Hepatocyte (in vitro differentiated cells): ENCODE results near the gene LRRC8D. TPM values are rescaled to one million over a fixed set of nuclear protein-coding genes. Genes with fewer than 3 reads are reported as not detected.

ENCODE experiments used
- DNase-seq: peaks from one replicate; pipeline ENCODE4 v3.0.0-alpha.2; 2016; ENCODE audit warnings: low spot score
- H2AFZ ChIP-seq: fragments of 200-600 bp; sonication (generic); 2 replicates; pipeline ENCODE4 v1.6.0; 2016; ENCODE audit warnings: antibody characterized with exemption, mild to moderate bottlenecking
- H3K27ac ChIP-seq: fragments of 200-600 bp; sonication (generic); 2 replicates; pipeline ENCODE4 v1.5.1; 2016; ENCODE audit warnings: mild to moderate bottlenecking
- H3K27me3 ChIP-seq: fragments of 200-600 bp; sonication (generic); 2 replicates; pipeline ENCODE4 v1.6.1; 2016
- H3K36me3 ChIP-seq: fragments of 200-600 bp; sonication (generic); replicated peaks from 2 replicates; pipeline ENCODE4 v1.5.1; 2016; ENCODE audit warnings: low read depth; ENCODE audit not compliant: insufficient read depth
- H3K4me1 ChIP-seq: fragments of 200-600 bp; sonication (generic); 2 replicates; pipeline ENCODE4 v1.5.1; 2016; ENCODE audit warnings: mild to moderate bottlenecking, moderate library complexity; ENCODE audit not compliant: insufficient read depth
- H3K4me2 ChIP-seq: fragments of 200-600 bp; sonication (generic); 2 replicates; pipeline ENCODE4 v1.6.0; 2016
- H3K4me3 ChIP-seq: fragments of 200-600 bp; sonication (generic); 2 replicates; pipeline ENCODE4 v1.5.1; 2016; ENCODE audit warnings: mild to moderate bottlenecking
- H3K79me2 ChIP-seq: fragments of 200-600 bp; sonication (generic); 2 replicates; pipeline ENCODE4 v1.6.0; 2017; ENCODE audit warnings: mild to moderate bottlenecking
- H3K9me2 ChIP-seq: fragments of 200-600 bp; sonication (generic); replicated peaks from 2 replicates; pipeline ENCODE4 v1.6.0; 2017; ENCODE audit warnings: mild to moderate bottlenecking; ENCODE audit not compliant: insufficient read depth
- H3K9me3 ChIP-seq: fragments of 200-600 bp; sonication (generic); 2 replicates; pipeline ENCODE4 v1.5.1; 2016; ENCODE audit warnings: low read depth, mild to moderate bottlenecking
- H4K20me1 ChIP-seq: fragments of 200-600 bp; sonication (generic); 2 replicates; pipeline ENCODE4 v1.6.0; 2016; ENCODE audit warnings: mild to moderate bottlenecking; ENCODE audit not compliant: insufficient read depth, poor library complexity, severe bottlenecking
- EZH2 ChIP-seq: fragments of 200-600 bp; sonication (generic); IDR thresholded peaks from 2 replicates; pipeline ENCODE4 v1.6.1; 2016; ENCODE audit warnings: antibody characterized with exemption, mild to moderate bottlenecking, borderline replicate concordance
- EZH2phosphoT487 ChIP-seq: fragments of 200-600 bp; sonication (generic); IDR thresholded peaks from one replicate; pipeline ENCODE4 v1.6.1; 2018; ENCODE audit warnings: antibody characterized with exemption, mild to moderate bottlenecking, low read depth, moderate library complexity; ENCODE audit not compliant: unreplicated experiment, severe bottlenecking
- WGBS: methylation state at CpG from one replicate; pipeline ENCODE4 v1.1.6; 2016; ENCODE audit warnings: low lambda C conversion rate; ENCODE audit errors: missing lambda C conversion rate; 5-methylcytosine and 5-hydroxymethylcytosine counted together
- polyA plus RNA-seq: library from polyadenylated mRNA; unstranded; fragments of >200 nt; fragmentation: Nextera tagmentation; extraction: Ambion mirVana; gene quantifications from 2 replicates; pipeline ENCODE4 v1.2.1, GENCODE V29; 2016
- total RNA-seq: library from RNA; depleted of rRNA; stranded (reverse); fragments of >200 nt; gene quantifications from 2 replicates; pipeline ENCODE4 v1.2.3, GENCODE V29; 2014
- TF ChIP-seq, protein P1 (sequence below): fragments of 200-600 bp; sonication (generic); IDR thresholded peaks from 2 replicates; pipeline ENCODE4 v1.5.1; 2016; ENCODE audit warnings: antibody characterized with exemption, mild to moderate bottlenecking; ENCODE audit not compliant: poor library complexity

LRRC8D gene
- total and polyA plus RNA-seq, 2 experiments from 2014 or later, result 15.1 to 28.9 TPM

DNA sequence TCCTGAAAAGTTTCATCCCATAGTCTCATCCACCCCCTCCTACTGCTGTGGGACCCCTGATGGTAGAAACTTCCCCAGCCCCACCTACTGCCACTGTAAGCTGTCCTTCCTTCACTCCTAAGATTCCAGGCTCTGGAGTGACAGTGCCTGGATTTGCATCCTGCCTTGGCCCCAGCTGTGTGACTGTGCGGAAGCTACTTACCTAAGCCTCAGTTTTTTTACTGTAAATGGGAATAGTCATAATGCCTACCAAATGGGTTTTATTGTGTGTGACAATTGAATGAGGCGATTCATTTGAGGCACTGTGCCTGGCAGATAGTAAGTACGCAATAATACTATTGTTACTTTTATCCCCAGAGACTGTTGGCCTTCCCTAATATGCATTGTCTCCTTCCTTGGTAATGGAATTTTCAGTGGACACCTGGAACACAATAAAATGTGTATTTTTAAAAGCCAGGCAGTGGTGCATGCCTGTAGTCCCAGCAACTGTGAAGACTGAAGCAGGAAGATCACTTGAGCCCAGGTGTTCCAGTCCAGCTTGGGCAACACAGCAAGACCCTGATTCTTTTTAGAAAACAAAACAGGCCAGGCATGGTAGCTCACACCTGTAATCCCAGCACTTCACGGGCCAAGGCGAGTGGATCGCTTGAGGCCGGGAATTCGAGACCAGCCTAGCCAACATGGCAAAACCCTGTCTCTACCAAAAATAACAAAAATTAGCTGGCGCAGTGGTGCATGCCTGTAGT lies 119.0 kb downstream of the LRRC8D start:
- peaks cover 27% of the 10 kb centered on the region for H3K4me1 ChIP-seq
- H3K36me3 ChIP-seq, result no peaks in the 10 kb centered on the region
- TF ChIP-seq, protein P1, sequence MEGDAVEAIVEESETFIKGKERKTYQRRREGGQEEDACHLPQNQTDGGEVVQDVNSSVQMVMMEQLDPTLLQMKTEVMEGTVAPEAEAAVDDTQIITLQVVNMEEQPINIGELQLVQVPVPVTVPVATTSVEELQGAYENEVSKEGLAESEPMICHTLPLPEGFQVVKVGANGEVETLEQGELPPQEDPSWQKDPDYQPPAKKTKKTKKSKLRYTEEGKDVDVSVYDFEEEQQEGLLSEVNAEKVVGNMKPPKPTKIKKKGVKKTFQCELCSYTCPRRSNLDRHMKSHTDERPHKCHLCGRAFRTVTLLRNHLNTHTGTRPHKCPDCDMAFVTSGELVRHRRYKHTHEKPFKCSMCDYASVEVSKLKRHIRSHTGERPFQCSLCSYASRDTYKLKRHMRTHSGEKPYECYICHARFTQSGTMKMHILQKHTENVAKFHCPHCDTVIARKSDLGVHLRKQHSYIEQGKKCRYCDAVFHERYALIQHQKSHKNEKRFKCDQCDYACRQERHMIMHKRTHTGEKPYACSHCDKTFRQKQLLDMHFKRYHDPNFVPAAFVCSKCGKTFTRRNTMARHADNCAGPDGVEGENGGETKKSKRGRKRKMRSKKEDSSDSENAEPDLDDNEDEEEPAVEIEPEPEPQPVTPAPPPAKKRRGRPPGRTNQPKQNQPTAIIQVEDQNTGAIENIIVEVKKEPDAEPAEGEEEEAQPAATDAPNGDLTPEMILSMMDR, result no peak
- TF ChIP-seq EZH2phosphoT487 (no peak), EZH2 (no peak)
- no peak overlapping the region for H2AFZ ChIP-seq
- WGBS, result 96% methylated on average over 9 of the region's 9 CpGs
- no peak overlapping the region for H3K4me3 ChIP-seq
- no peaks in the 10 kb centered on the region for H3K9me2 ChIP-seq
- DNase-seq, result no peak
- H3K79me2 ChIP-seq, result no peaks in the 10 kb centered on the region
- H3K9me3 ChIP-seq, result no peaks in the 10 kb centered on the region
- no peaks in the 10 kb centered on the region for H3K27me3 ChIP-seq
- H4K20me1 ChIP-seq, result no peaks in the 10 kb centered on the region
- H3K4me2 ChIP-seq, result no peak overlapping the region
- H3K27ac ChIP-seq, result no peak overlapping the region

DNA sequence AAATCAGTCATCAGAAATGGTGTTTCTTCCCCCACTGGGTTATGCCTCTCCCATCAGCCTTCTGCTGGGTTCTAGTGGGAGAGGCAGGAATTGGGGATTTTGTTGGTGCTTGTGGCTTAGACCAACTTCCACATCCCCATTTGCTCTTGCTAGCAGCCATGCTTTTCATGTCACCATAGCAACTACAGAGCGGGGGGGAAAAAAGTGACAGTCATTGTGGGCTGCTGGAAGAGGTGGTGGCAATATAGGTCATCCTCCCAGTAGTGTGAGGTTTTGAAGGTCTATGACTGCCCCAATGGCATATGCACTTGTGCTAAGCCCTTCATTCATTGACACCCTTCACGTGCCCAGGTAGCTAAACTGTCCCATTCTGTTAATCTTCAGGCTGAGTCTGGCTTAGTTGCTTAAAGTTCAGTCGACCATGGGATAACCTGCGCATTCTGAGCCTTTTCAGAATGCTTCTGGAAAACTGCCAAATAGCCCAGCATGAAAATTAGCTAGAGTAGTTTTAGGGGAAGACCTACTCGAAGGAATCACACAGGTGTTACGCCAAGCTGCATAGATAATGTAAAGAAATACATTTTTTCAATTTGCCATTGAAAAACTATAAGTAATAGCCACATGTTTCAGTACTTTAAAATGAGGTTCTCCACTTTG lies 120.4 kb downstream of the LRRC8D start:
- DNase-seq, result no peak
- Histone ChIP-seq H3K36me3 (no peaks in the 10 kb centered on the region), H3K9me3 (no peaks in the 10 kb centered on the region), H3K4me3 (no peak overlapping the region), H3K4me1 (peaks cover 32% of the 10 kb centered on the region), H3K9me2 (no peaks in the 10 kb centered on the region), H2AFZ (no peak overlapping the region), H4K20me1 (no peaks in the 10 kb centered on the region), H3K79me2 (no peaks in the 10 kb centered on the region), H3K27ac (no peak overlapping the region), H3K27me3 (no peaks in the 10 kb centered on the region), H3K4me2 (no peak overlapping the region)
- 88% methylated on average over 6 of the region's 6 CpGs for WGBS
- no peak for TF ChIP-seq EZH2phosphoT487
- no peak for TF ChIP-seq EZH2
- TF ChIP-seq, protein P1, result no peak

DNA sequence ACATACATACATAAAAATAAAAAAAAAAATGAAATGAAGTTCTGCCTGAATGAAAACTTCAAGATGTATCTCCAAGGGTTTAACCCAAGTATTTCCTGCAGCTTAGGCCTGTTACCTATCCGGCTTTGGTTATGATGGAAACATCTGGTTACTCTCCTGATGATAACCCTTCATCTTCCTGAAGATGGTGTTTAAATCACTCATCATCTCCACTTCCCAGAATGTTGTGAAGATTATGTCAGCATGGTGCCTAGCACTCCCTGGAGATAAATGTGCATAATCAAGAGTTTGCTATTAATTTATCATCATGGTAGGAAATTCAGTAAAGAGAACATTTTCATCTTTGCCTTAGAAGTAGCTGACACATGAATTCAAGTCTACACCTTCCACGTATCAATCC lies 121.2 kb downstream of the LRRC8D start:
- Histone ChIP-seq H3K4me2 (no peak overlapping the region), H3K27ac (peak overlapping the region; percentile 77), H3K4me3 (no peak overlapping the region), H3K9me3 (no peaks in the 10 kb centered on the region), H4K20me1 (no peaks in the 10 kb centered on the region), H3K79me2 (no peaks in the 10 kb centered on the region), H3K4me1 (peaks cover 32% of the 10 kb centered on the region), H2AFZ (no peak overlapping the region), H3K36me3 (no peaks in the 10 kb centered on the region), H3K27me3 (no peaks in the 10 kb centered on the region), H3K9me2 (no peaks in the 10 kb centered on the region)
- WGBS, result 89% methylated on average over 2 of the region's 2 CpGs
- TF ChIP-seq, protein P1, result no peak
- TF ChIP-seq EZH2 (no peak), EZH2phosphoT487 (no peak)
- no peak for DNase-seq
